Sigmoid colon (tissue), 7 donors: ENCODE measurements around the gene NAXD. TPM values are rescaled to one million over a fixed set of nuclear protein-coding genes. Genes with fewer than 3 reads are reported as not detected.
A peak's percentile ranks its signal among the peaks of the same experiment; 100 is the strongest.

Experiments
- DNase-seq: peaks from one replicate; pipeline ENCODE4 v3.0.0-alpha.2; 2019
- H3K27ac ChIP-seq, 4 donors: fragments of 200-600 bp; sonication (generic); one replicate each; pipeline ENCODE4 v1.5.1; 2016 to 2019; ENCODE audit warnings: mild to moderate bottlenecking in 1 of 4
- H3K27me3 ChIP-seq, 3 donors: fragments of 200-600 bp; sonication (generic); one replicate each; pipeline ENCODE4 v1.5.1; 2019; ENCODE audit warnings: mild to moderate bottlenecking in 1 of 3
- H3K36me3 ChIP-seq, 4 donors: fragments of 200-600 bp; sonication (generic); one replicate each; pipeline ENCODE4 v1.5.1; 2016 to 2019
- H3K4me1 ChIP-seq, 4 donors: fragments of 200-600 bp; sonication (generic); one replicate each; pipeline ENCODE4 v1.5.1; 2017 to 2019
- H3K4me3 ChIP-seq, 4 donors: fragments of 200-600 bp; sonication (generic); one replicate each; pipeline ENCODE4 v1.5.1; 2017 to 2019; ENCODE audit warnings: mild to moderate bottlenecking in 2 of 4, moderate library complexity in 1 of 4
- H3K9me3 ChIP-seq, 4 donors: fragments of 200-600 bp in 3 of 4; sonication (generic) in 3 of 4; one replicate each; pipeline versions ENCODE4 v1.5.1 to v1.6.1; 2013 to 2019
- CTCF ChIP-seq, 4 experiments: fragments of 450-650 bp in 3 of 4; fragments of 200-600 bp in 1 of 4; IDR thresholded peaks; one replicate each; pipeline ENCODE4 v1.5.1; 2016 to 2019; ENCODE audit warnings: antibody characterized with exemption in 4 of 4, mild to moderate bottlenecking in 3 of 4, moderate library complexity in 2 of 4
- EP300 ChIP-seq, 4 donors: sonication (generic); formaldehyde crosslinking; IDR thresholded peaks; one replicate each; pipeline ENCODE4 v1.6.1; 2017; ENCODE audit warnings: antibody characterized with exemption in 4 of 4
- POLR2A ChIP-seq, 2 donors: fragments of 450-650 bp; IDR thresholded peaks; one replicate each; pipeline ENCODE4 v1.6.1; 2016; ENCODE audit warnings: antibody characterized with exemption in 2 of 2, mild to moderate bottlenecking in 2 of 2, moderate library complexity in 2 of 2
- POLR2AphosphoS5 ChIP-seq, 4 donors: sonication (generic); formaldehyde crosslinking; IDR thresholded peaks; one replicate each; pipeline ENCODE4 v1.6.1; 2017; ENCODE audit warnings: antibody characterized with exemption in 4 of 4
- whole genome bisulfite sequencing, 2 donors: extraction: QIAGEN DNeasy Blood & Tissue Kit; methylation state at CpG; one replicate each; pipeline ENCODE4 v1.1.7; 2013; 5-methylcytosine and 5-hydroxymethylcytosine counted together
- intact Hi-C: fragments of 100-400 bp; cut with DNase I; formaldehyde crosslinking; loops from one replicate; pipeline ENCODE4 v1.15.1; 2023
- polyA plus RNA-seq, 3 donors: library from polyadenylated mRNA; stranded (reverse); fragments of 200-250 nt; gene quantifications; one replicate each; pipeline ENCODE4 v1.2.3, GENCODE V29; 2013
- total RNA-seq, 4 donors: library from RNA; depleted of rRNA; stranded (reverse); fragments of >200 nt; gene quantifications; one replicate each; pipeline ENCODE4 v1.1.0, GENCODE V29; 2016
- donor health status: healthy with polysubstance abuse.
- donor health status: Bipolar disorder and iron deficiency.
- donor health status: healthy.

Gene NAXD
- total and polyA plus RNA-seq, 7 donors = 24.6 to 41.1 (median 33.5) TPM

DNA sequence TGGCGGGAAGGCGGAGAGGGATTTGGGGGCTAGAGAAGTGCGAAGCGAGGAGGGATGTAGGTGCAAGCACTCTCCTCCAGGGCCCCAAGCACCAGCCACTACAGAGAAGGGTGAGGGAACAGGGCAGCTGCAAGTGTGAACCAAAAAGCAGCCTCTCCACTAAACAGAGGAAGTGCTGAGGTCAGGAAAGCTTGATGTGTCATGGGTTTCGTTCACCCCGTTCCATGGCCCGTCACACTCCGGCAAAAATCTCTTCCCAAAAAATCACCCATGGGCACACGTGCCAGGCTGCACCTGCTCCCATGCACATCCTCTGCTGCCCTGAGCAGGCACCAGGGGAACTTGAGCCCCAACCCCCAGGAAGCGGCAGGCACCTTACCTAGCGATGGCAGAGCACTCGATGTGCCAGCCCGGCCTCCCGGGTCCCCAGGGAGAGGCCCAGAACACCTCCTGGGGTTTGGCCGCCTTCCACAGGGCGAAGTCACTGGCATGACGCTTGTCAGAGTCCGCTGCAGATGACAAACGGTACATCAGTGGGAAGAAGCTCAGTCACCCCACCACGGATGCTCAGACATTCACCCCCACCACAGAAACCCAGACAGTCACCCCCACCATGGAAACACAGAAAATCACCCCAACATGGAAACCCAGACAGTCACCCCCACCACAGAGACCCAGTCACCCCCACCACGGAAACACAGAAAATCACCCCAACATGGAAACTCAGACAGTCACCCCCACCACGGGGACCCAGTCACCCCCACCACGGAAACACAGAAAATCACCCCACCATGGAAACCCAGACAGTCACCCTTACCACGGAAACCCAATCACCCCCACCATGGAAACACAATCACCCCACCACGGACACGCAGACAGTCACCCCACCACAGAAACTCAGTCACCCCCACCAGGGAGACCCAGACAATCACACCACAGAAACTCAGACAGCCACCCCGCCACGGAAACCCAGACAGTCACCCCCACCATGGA lies 61.5 kb downstream of the NAXD start:
- no peak for DNase-seq
- intact Hi-C loops = no loop called here
- Histone ChIP-seq H3K27ac (peak overlapping the region in 1 of 4 donors; percentile 42), H3K36me3 (peaks cover 9 to 54% (median 29%) of the 10 kb centered on the region in 4 donors), H3K27me3 (no peaks in the 10 kb centered on the region), H3K4me3 (no peak overlapping the region), H3K9me3 (no peaks in the 10 kb centered on the region), H3K4me1 (no peaks in the 10 kb centered on the region)
- 71 to 89% methylated on average over 28 of the region's 28 CpGs for WGBS, 2 donors
- TF ChIP-seq CTCF (IDR thresholded peaks at IDR 0.05) (no peak), POLR2AphosphoS5 (IDR thresholded peaks at IDR 0.05) (no peak), POLR2A (IDR thresholded peaks at IDR 0.05) (no peak)

- no peak for DNase-seq
- no peaks in the 10 kb centered on the region for H3K27me3 ChIP-seq
- TF ChIP-seq POLR2A (IDR thresholded peaks at IDR 0.05) (no peak), EP300 (IDR thresholded peaks at IDR 0.05) (no peak), CTCF (IDR thresholded peaks at IDR 0.05) (no peak), POLR2AphosphoS5 (IDR thresholded peaks at IDR 0.05) (no peak)
- no peak overlapping the region for H3K27ac ChIP-seq
- peaks cover 17 to 63% (median 36%) of the 10 kb centered on the region in 4 donors for H3K36me3 ChIP-seq
- H3K4me3 ChIP-seq = no peak overlapping the region
- WGBS, 2 donors = 92 to 93% methylated on average over 28 of the region's 28 CpGs
- no peaks in the 10 kb centered on the region for H3K9me3 ChIP-seq
- intact Hi-C loops = no loop called here
- H3K4me1 ChIP-seq = no peaks in the 10 kb centered on the region
Measured at GRCh38 chr13:110677731-110678545, 62.6 kb downstream of the NAXD start.

DNA sequence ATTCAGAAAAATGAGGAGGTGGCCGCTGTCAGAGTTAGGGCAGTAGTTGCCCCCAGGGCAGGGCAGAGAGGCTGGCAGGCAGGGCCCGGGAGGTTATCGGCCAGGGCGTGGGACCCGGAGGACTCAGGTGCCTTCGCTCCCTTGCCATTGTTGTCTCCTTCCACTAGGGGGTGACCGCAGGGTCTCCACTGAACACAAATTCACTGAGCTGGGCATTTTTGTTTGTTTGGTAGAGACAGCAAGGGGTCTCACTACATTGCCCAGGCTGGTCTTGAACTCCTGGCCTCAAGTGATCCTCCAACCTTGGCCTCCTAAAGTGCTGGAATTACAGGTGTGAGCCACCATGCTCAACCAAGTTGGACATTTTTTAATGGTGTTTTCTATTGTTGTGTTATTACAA lies 65.5 kb downstream of the NAXD start:
- Histone ChIP-seq H3K27me3 (no peaks in the 10 kb centered on the region), H3K4me3 (no peak overlapping the region), H3K9me3 (no peaks in the 10 kb centered on the region), H3K27ac (peak overlapping the region in 2 of 4 donors; percentile 23 to 94), H3K4me1 (peaks cover 0 to 21% (median 19%) of the 10 kb centered on the region in 4 donors), H3K36me3 (peaks cover 17 to 58% (median 32%) of the 10 kb centered on the region in 4 donors)
- intact Hi-C loops = loop anchor here (5.0 kb wide), 1 partner anchor 39 kb away; no protein-coding TSS in a partner anchor
- DNase-seq = no peak
- TF ChIP-seq CTCF (IDR thresholded peaks at IDR 0.05) (peak in 3 of 4 experiments; percentile 11 to 39 (median 22)), POLR2A (IDR thresholded peaks at IDR 0.05) (no peak)
- WGBS, 2 donors = 79 to 91% methylated on average over 7 of the region's 7 CpGs

DNA sequence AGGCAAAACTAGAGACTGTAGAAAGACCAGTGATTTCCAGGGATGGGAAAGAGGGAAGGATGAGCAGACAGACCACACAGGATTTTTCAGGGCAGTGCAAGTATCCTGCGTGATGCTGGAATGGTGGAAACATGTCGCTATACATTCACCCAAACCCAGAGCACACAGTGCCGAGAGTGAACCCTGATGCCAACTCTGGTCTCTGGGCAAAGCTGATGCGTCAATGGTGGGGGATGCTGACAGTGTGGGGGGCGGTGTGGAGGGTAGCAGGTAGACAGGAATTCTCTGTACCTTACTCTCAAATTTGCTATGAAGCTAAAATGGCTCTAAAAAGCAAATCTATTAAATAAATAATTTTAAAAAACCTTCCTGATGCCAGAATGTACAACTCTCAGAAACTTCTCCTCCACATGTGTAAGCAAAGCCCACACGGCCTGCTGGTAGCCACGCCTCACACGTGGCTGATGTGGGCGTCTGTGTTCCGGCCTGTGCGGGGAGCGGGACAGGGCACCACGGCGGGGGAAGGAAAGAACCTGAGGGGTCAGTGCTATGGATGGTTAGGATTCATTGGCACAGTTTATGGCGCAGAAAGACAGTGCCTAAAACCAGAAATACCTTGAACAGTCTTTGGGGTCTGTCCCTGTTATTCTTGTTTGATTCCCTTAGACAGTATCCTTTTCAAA lies 66.7 kb downstream of the NAXD start:
- Histone ChIP-seq H3K27ac (peak overlapping the region in 2 of 4 donors; percentile 91 to 94), H3K9me3 (no peaks in the 10 kb centered on the region), H3K36me3 (peaks cover 13 to 55% (median 27%) of the 10 kb centered on the region in 4 donors), H3K27me3 (no peaks in the 10 kb centered on the region), H3K4me3 (no peak overlapping the region), H3K4me1 (peaks cover 0 to 23% (median 19%) of the 10 kb centered on the region in 4 donors)
- DNase-seq = no peak
- intact Hi-C loops = loop anchor here (5.0 kb wide), 1 partner anchor 40 kb away; no protein-coding TSS in a partner anchor
- TF ChIP-seq POLR2A (IDR thresholded peaks at IDR 0.05) (no peak), CTCF (IDR thresholded peaks at IDR 0.05) (no peak), POLR2AphosphoS5 (IDR thresholded peaks at IDR 0.05) (no peak), EP300 (IDR thresholded peaks at IDR 0.05) (no peak)
- 87 to 89% methylated on average over 15 of the region's 15 CpGs for WGBS, 2 donors
